IPS-20b (cell line): ENCODE data around the gene APBA2.

Experiments
- H3K27ac ChIP-seq: one replicate; pipeline ENCODE4 v1.5.1; 2013; ENCODE audit warnings: low read length
- H3K27me3 ChIP-seq: 2 replicates; pipeline ENCODE4 v1.6.1; 2013; ENCODE audit warnings: mild to moderate bottlenecking, low read length, inconsistent platforms; ENCODE audit not compliant: insufficient read depth
- H3K36me3 ChIP-seq: 2 replicates; pipeline ENCODE4 v1.6.1; 2013; ENCODE audit warnings: low read depth, mild to moderate bottlenecking, inconsistent platforms, low read length, moderate library complexity; ENCODE audit not compliant: insufficient read depth
- H3K4me1 ChIP-seq: 2 replicates; pipeline ENCODE4 v1.6.1; 2013; ENCODE audit warnings: mild to moderate bottlenecking, control low read depth, inconsistent platforms, low read length, moderate library complexity; ENCODE audit not compliant: insufficient read depth
- H3K4me3 ChIP-seq: 2 replicates; pipeline ENCODE4 v1.5.1; 2013; ENCODE audit warnings: mild to moderate bottlenecking, low read length, inconsistent platforms
- H3K9ac ChIP-seq: 2 replicates; pipeline ENCODE4 v1.6.1; 2013; ENCODE audit warnings: low read depth, mild to moderate bottlenecking, inconsistent platforms, low read length, moderate library complexity
- H3K9me3 ChIP-seq: 2 replicates; pipeline ENCODE4 v1.6.1; 2013; ENCODE audit warnings: mild to moderate bottlenecking, low read depth, low read length, inconsistent platforms; ENCODE audit not compliant: insufficient read depth

The APBA2 gene

GRCh38 chr15:29121369-29121656 lies 235.5 kb downstream of the APBA2 start:
- no peak overlapping the region for H3K9ac ChIP-seq
- no peaks in the 10 kb centered on the region for H3K36me3 ChIP-seq
- no peak overlapping the region for H3K27ac ChIP-seq
- no peaks in the 10 kb centered on the region; the same call in 1 of the 2 replicates for H3K27me3 ChIP-seq
- no peaks in the 10 kb centered on the region for H3K9me3 ChIP-seq
- H3K4me1 ChIP-seq: no peaks in the 10 kb centered on the region; the same call in 1 of the 2 replicates
- no peak overlapping the region for H3K4me3 ChIP-seq

- Histone ChIP-seq H3K27ac (no peak overlapping the region), H3K27me3 (no peaks in the 10 kb centered on the region; the same call in 1 of the 2 replicates), H3K36me3 (no peaks in the 10 kb centered on the region), H3K4me3 (no peak overlapping the region), H3K9me3 (no peaks in the 10 kb centered on the region), H3K4me1 (no peaks in the 10 kb centered on the region; the same call in 1 of the 2 replicates), H3K9ac (no peak overlapping the region)
Measured at GRCh38 chr15:29121907-29122306, 236.1 kb downstream of the APBA2 start.

- no peak overlapping the region for H3K9ac ChIP-seq
- no peak overlapping the region for H3K4me3 ChIP-seq
- H3K4me1 ChIP-seq: peaks cover 1% of the 10 kb centered on the region; the same call in 1 of the 2 replicates
- H3K36me3 ChIP-seq: no peaks in the 10 kb centered on the region
- H3K9me3 ChIP-seq: no peaks in the 10 kb centered on the region
- no peaks in the 10 kb centered on the region for H3K27me3 ChIP-seq
- no peak overlapping the region for H3K27ac ChIP-seq
Measured at GRCh38 chr15:29122506-29122905, 236.7 kb downstream of the APBA2 start.

GRCh38 chr15:29123171-29123570 lies 237.4 kb downstream of the APBA2 start:
- peaks cover 7% of the 10 kb centered on the region; the same call in 1 of the 2 replicates for H3K4me1 ChIP-seq

GRCh38 chr15:29123991-29124390 lies 238.2 kb downstream of the APBA2 start:
- H3K36me3 ChIP-seq: no peaks in the 10 kb centered on the region
- no peaks in the 10 kb centered on the region for H3K27me3 ChIP-seq
- H3K27ac ChIP-seq: no peak overlapping the region
- H3K9me3 ChIP-seq: no peaks in the 10 kb centered on the region
- H3K9ac ChIP-seq: no peak overlapping the region
- H3K4me1 ChIP-seq: peaks cover 7% of the 10 kb centered on the region; the same call in 1 of the 2 replicates
- no peak overlapping the region for H3K4me3 ChIP-seq

More at GRCh38 chr15:29123171-29123570, 237.4 kb downstream of the APBA2 start:
- Histone ChIP-seq H3K9me3 (no peaks in the 10 kb centered on the region), H3K36me3 (no peaks in the 10 kb centered on the region), H3K27me3 (no peaks in the 10 kb centered on the region), H3K27ac (no peak overlapping the region), H3K9ac (no peak overlapping the region), H3K4me3 (no peak overlapping the region)

GRCh38 chr15:29124581-29125381 lies 239.0 kb downstream of the APBA2 start:
- H3K4me1 ChIP-seq: peaks cover 7% of the 10 kb centered on the region; the same call in 1 of the 2 replicates
- H3K36me3 ChIP-seq: no peaks in the 10 kb centered on the region
- H3K27me3 ChIP-seq: no peaks in the 10 kb centered on the region
- H3K27ac ChIP-seq: no peak overlapping the region
- H3K9me3 ChIP-seq: no peaks in the 10 kb centered on the region
- no peak overlapping the region for H3K9ac ChIP-seq
- H3K4me3 ChIP-seq: no peak overlapping the region

GRCh38 chr15:29125382-29126207 lies 239.8 kb downstream of the APBA2 start:
- H3K4me1 ChIP-seq: peaks cover 7% of the 10 kb centered on the region; the same call in 1 of the 2 replicates
- no peaks in the 10 kb centered on the region for H3K36me3 ChIP-seq
- no peaks in the 10 kb centered on the region for H3K27me3 ChIP-seq
- H3K9ac ChIP-seq: no peak overlapping the region
- H3K27ac ChIP-seq: no peak overlapping the region
- no peaks in the 10 kb centered on the region for H3K9me3 ChIP-seq
- H3K4me3 ChIP-seq: no peak overlapping the region

- no peaks in the 10 kb centered on the region for H3K36me3 ChIP-seq
- H3K9ac ChIP-seq: no peak overlapping the region
- H3K27me3 ChIP-seq: no peaks in the 10 kb centered on the region
- H3K4me1 ChIP-seq: peaks cover 7% of the 10 kb centered on the region; the same call in 1 of the 2 replicates
- H3K4me3 ChIP-seq: no peak overlapping the region
- no peaks in the 10 kb centered on the region for H3K9me3 ChIP-seq
- H3K27ac ChIP-seq: no peak overlapping the region
Measured at GRCh38 chr15:29126208-29126536, 240.4 kb downstream of the APBA2 start.

- Histone ChIP-seq H3K36me3 (no peaks in the 10 kb centered on the region), H3K27me3 (no peaks in the 10 kb centered on the region), H3K4me1 (peaks cover 7% of the 10 kb centered on the region; the same call in 1 of the 2 replicates), H3K9me3 (no peaks in the 10 kb centered on the region), H3K4me3 (no peak overlapping the region), H3K27ac (no peak overlapping the region), H3K9ac (no peak overlapping the region)
Measured at GRCh38 chr15:29126821-29127461, 241.2 kb downstream of the APBA2 start.

GRCh38 chr15:29127506-29128430 lies 242.0 kb downstream of the APBA2 start:
- H3K4me1 ChIP-seq: peaks cover 7% of the 10 kb centered on the region; the same call in 1 of the 2 replicates
- no peaks in the 10 kb centered on the region for H3K9me3 ChIP-seq
- no peak overlapping the region for H3K9ac ChIP-seq
- H3K27me3 ChIP-seq: no peaks in the 10 kb centered on the region
- H3K27ac ChIP-seq: no peak overlapping the region
- H3K36me3 ChIP-seq: no peaks in the 10 kb centered on the region
- H3K4me3 ChIP-seq: no peak overlapping the region

- Histone ChIP-seq H3K36me3 (no peaks in the 10 kb centered on the region), H3K27me3 (no peaks in the 10 kb centered on the region), H3K9me3 (no peaks in the 10 kb centered on the region), H3K9ac (no peak overlapping the region), H3K4me3 (no peak overlapping the region), H3K4me1 (peaks cover 7% of the 10 kb centered on the region; the same call in 1 of the 2 replicates), H3K27ac (no peak overlapping the region)
Measured at GRCh38 chr15:29128671-29129070, 242.9 kb downstream of the APBA2 start.
